SK-N-SH treated with all-trans-retinoic acid at 6 μM for 48 hours (cell line): ENCODE measurements around the gene MRPL30.

Experiments used
- ATAC-seq: fragments of 200-7000 bp; cut with Tn5 transposase; 3 replicates; pipeline ENCODE4 v1.9.1; 2020; ENCODE audit warnings: mild to moderate bottlenecking, moderate library complexity
- ARNTL ChIP-seq: fragments of 450-650 bp; formaldehyde crosslinking; IDR thresholded peaks from 2 replicates; pipeline ENCODE4 v1.5.0; 2020; ENCODE audit warnings: low read depth, mild to moderate bottlenecking, moderate library complexity, borderline replicate concordance
- BACH2 ChIP-seq: fragments of 250-450 bp; sonication (Bioruptor Pico); IDR thresholded peaks from 2 replicates; pipeline ENCODE4 v1.9.0; 2021; ENCODE audit warnings: mild to moderate bottlenecking, borderline replicate concordance
- CREB5 ChIP-seq: fragments of 250-450 bp; sonication (Bioruptor Pico); IDR thresholded peaks from 2 replicates; pipeline ENCODE4 v1.5.1; 2020; ENCODE audit warnings: low read depth, mild to moderate bottlenecking, moderate library complexity
- CSDC2 ChIP-seq: fragments of 250-450 bp; sonication (Bioruptor Pico); IDR thresholded peaks from 2 replicates; pipeline ENCODE4 v1.5.0; 2020; ENCODE audit warnings: mild to moderate bottlenecking, moderate library complexity
- CSRNP3 ChIP-seq: fragments of 250-450 bp; sonication (Bioruptor Pico); IDR thresholded peaks from 2 replicates; pipeline ENCODE4 v1.5.1; 2021; ENCODE audit warnings: mild to moderate bottlenecking, moderate library complexity
- GLIS3 ChIP-seq: fragments of 250-450 bp; sonication (Bioruptor Pico); IDR thresholded peaks from 2 replicates; pipeline ENCODE4 v1.5.0; 2020; ENCODE audit warnings: mild to moderate bottlenecking, moderate library complexity
- ISL1 ChIP-seq: fragments of 250-450 bp; sonication (Bioruptor Pico); IDR thresholded peaks from 2 replicates; pipeline ENCODE4 v2.1.2; 2022; ENCODE audit warnings: mild to moderate bottlenecking, moderate library complexity
- OSR1 ChIP-seq: fragments of 250-450 bp; sonication (Bioruptor Pico); IDR thresholded peaks from 2 replicates; pipeline ENCODE4 v1.8.0; 2022; ENCODE audit warnings: moderate library complexity, mild to moderate bottlenecking, inconsistent platforms
- POU6F1 ChIP-seq: fragments of 250-450 bp; sonication (Bioruptor Pico); IDR thresholded peaks from 2 replicates; pipeline ENCODE4 v1.8.0; 2021; ENCODE audit warnings: low read depth, mild to moderate bottlenecking, moderate library complexity, borderline replicate concordance
- RARB ChIP-seq: fragments of 250-450 bp; sonication (Bioruptor Pico); IDR thresholded peaks from 2 replicates; pipeline ENCODE4 v1.8.0; 2021; ENCODE audit warnings: mild to moderate bottlenecking, moderate library complexity
- TCF4 ChIP-seq: fragments of 250-450 bp; sonication (Bioruptor Pico); IDR thresholded peaks from 2 replicates; pipeline ENCODE4 v1.8.0; 2021; ENCODE audit warnings: mild to moderate bottlenecking, moderate library complexity, borderline replicate concordance
- TOX ChIP-seq: fragments of 250-450 bp; sonication (Bioruptor Pico); IDR thresholded peaks from 2 replicates; pipeline ENCODE4 v1.8.0; 2021; ENCODE audit warnings: mild to moderate bottlenecking, moderate library complexity, borderline replicate concordance
- TSHZ2 ChIP-seq: fragments of 250-450 bp; sonication (Bioruptor Pico); IDR thresholded peaks from 2 replicates; pipeline ENCODE4 v1.5.0; 2020; ENCODE audit warnings: mild to moderate bottlenecking, moderate library complexity
- ZC3H10 ChIP-seq: fragments of 250-450 bp; sonication (Bioruptor Pico); IDR thresholded peaks from 2 replicates; pipeline ENCODE4 v1.5.1; 2021; ENCODE audit warnings: mild to moderate bottlenecking, moderate library complexity
- ZFP3 ChIP-seq: fragments of 250-450 bp; sonication (Bioruptor Pico); IDR thresholded peaks from 2 replicates; pipeline ENCODE4 v1.5.0; 2020; ENCODE audit warnings: mild to moderate bottlenecking, moderate library complexity
- ZFP30 ChIP-seq: fragments of 450-650 bp; formaldehyde crosslinking; IDR thresholded peaks from 2 replicates; pipeline ENCODE4 v1.5.0; 2022; ENCODE audit warnings: mild to moderate bottlenecking, moderate library complexity
- ZNF565 ChIP-seq: fragments of 450-650 bp; formaldehyde crosslinking; conservative IDR thresholded peaks from 2 replicates; pipeline ENCODE4 v1.5.0; 2020; ENCODE audit warnings: low read depth, mild to moderate bottlenecking, moderate library complexity
- ZNF70 ChIP-seq: fragments of 450-650 bp; formaldehyde crosslinking; IDR thresholded peaks from 2 replicates; pipeline ENCODE4 v1.5.0; 2020; ENCODE audit warnings: mild to moderate bottlenecking, moderate library complexity
- ZNF8 ChIP-seq: fragments of 450-650 bp; formaldehyde crosslinking; IDR thresholded peaks from 2 replicates; pipeline ENCODE4 v1.5.0; 2020; ENCODE audit warnings: mild to moderate bottlenecking, moderate library complexity

MRPL30 gene

GRCh38 chr2:99171377-99172140 lies 9.4 kb upstream of the MRPL30 start:
- no peak for TF ChIP-seq TCF4 (CRISPR knock-in tag)
- TF ChIP-seq, all 23 proteins: peak for 0
- ATAC-seq: no peak

- TF ChIP-seq RARB (CRISPR knock-in tag) (no peak), ZNF70 (CRISPR knock-in tag) (no peak), ZNF8 (CRISPR knock-in tag) (no peak), GLIS3 (CRISPR knock-in tag) (no peak), ARNTL (CRISPR knock-in tag) (no peak), ZFP3 (no peak), CSRNP3 (CRISPR knock-in tag) (no peak), OSR1 (CRISPR knock-in tag) (no peak), TCF4 (CRISPR knock-in tag) (no peak), TOX (no peak)
- ATAC-seq: peak; percentile 49
Observed at GRCh38 chr2:99181624-99182000, 628 bp downstream of the MRPL30 start.

GRCh38 chr2:99183025-99183424 lies 2.0 kb downstream of the MRPL30 start:
- no peak for ATAC-seq
- TF ChIP-seq ISL1 (CRISPR knock-in tag) (no peak), ZFP30 (CRISPR knock-in tag) (no peak), ZC3H10 (CRISPR knock-in tag) (no peak), TCF4 (CRISPR knock-in tag) (no peak), ZNF565 (CRISPR knock-in tag) (no peak), POU6F1 (no peak), ZNF70 (CRISPR knock-in tag) (no peak)

GRCh38 chr2:99184811-99185210 lies 3.8 kb downstream of the MRPL30 start:
- TF ChIP-seq POU6F1 (no peak), CREB5 (no peak), ZNF565 (CRISPR knock-in tag) (no peak), TCF4 (CRISPR knock-in tag) (no peak), ZC3H10 (CRISPR knock-in tag) (no peak), OSR1 (CRISPR knock-in tag) (no peak), GLIS3 (CRISPR knock-in tag) (no peak), TOX (no peak), BACH2 (CRISPR knock-in tag) (no peak), CSDC2 (no peak), ARNTL (CRISPR knock-in tag) (no peak)
- no peak for ATAC-seq

GRCh38 chr2:99187011-99187410 lies 6.0 kb downstream of the MRPL30 start:
- no peak for ATAC-seq
- no peak for TF ChIP-seq ZFP3

GRCh38 chr2:99188357-99188756 lies 7.4 kb downstream of the MRPL30 start:
- no peak for ATAC-seq
- no peak for TF ChIP-seq TCF4 (CRISPR knock-in tag)
- TF ChIP-seq POU6F1: no peak
- no peak for TF ChIP-seq ZNF8 (CRISPR knock-in tag)
- TF ChIP-seq ZFP30 (CRISPR knock-in tag): no peak
- no peak for TF ChIP-seq TOX
- TF ChIP-seq TSHZ2 (CRISPR knock-in tag): no peak
- no peak for TF ChIP-seq CSRNP3 (CRISPR knock-in tag)
- TF ChIP-seq ZC3H10 (CRISPR knock-in tag): no peak
